Caco-2 (cell line): Measurements from ENCODE around the gene HMGA1. TPM values are rescaled to one million over a fixed set of nuclear protein-coding genes. Genes with fewer than 3 reads are reported as not detected.

Experiments used
- Bru-seq: library from RNA; stranded (reverse); fragments of 400-500 nt; gene quantifications from one replicate; lab custom pipeline; 2021; lab: Mats Ljungman, UMichigan
- BruChase-seq, 2 experiments: library from RNA; stranded (reverse); fragments of 400-500 nt; gene quantifications; one replicate each; lab custom pipeline; 2021; lab: Mats Ljungman, UMichigan
- BruUV-seq: library from RNA; stranded (reverse); fragments of 400-500 nt; replicated peaks from 2 replicates; lab custom pipeline; 2021; lab: Mats Ljungman, UMichigan
- CTCF ChIA-PET: fragments of 300-600 bp; sonication (Branson Sonifier 250); formaldehyde crosslinking; loops from one replicate; lab custom pipeline; 2022; ENCODE audit warnings: antibody characterized with exemption; lab: Charles Lee
- POLR2A ChIA-PET: fragments of 300-600 bp; sonication (Branson Sonifier 250); formaldehyde crosslinking; loops from one replicate; lab custom pipeline; 2022; ENCODE audit warnings: antibody characterized with exemption; lab: Charles Lee
- DNase-seq, 2 experiments: peaks; one replicate each; pipeline versions ENCODE4 v3.0.0 to v3.0.0-alpha.2; 2020 to 2022
- H3K27me3 ChIP-seq: replicated peaks from 2 replicates; pipeline ENCODE4 v1.6.0; 2011; ENCODE audit warnings: low read length; ENCODE audit not compliant: control insufficient read depth, insufficient read depth
- H3K36me3 ChIP-seq: 2 replicates; pipeline ENCODE4 v1.5.1; 2011; ENCODE audit warnings: low read length; ENCODE audit not compliant: control insufficient read depth, insufficient read depth
- H3K4me1 ChIP-seq: fragments of 250-450 bp; sonication (Bioruptor Pico); 2 replicates; pipeline ENCODE4 v1.5.1; 2020; ENCODE audit warnings: mild to moderate bottlenecking
- H3K4me3 ChIP-seq: 2 replicates; pipeline ENCODE4 v1.5.1; 2011; ENCODE audit warnings: low read depth, mild to moderate bottlenecking, control low read depth, low read length
- H3K9me3 ChIP-seq: fragments of 250-450 bp; sonication (Bioruptor Pico); 2 replicates; pipeline ENCODE4 v1.5.1; 2020; ENCODE audit warnings: mild to moderate bottlenecking, moderate library complexity
- H3K27ac Mint-ChIP-seq: one replicate; pipeline ENCODE4 v1.8.0; 2022; ENCODE audit warnings: mixed read lengths; ENCODE audit not compliant: unreplicated experiment
- H3K27me3 Mint-ChIP-seq: one replicate; pipeline ENCODE4 v1.8.0; 2022; ENCODE audit warnings: mixed read lengths; ENCODE audit not compliant: insufficient read depth, unreplicated experiment
- H3K36me3 Mint-ChIP-seq: one replicate; pipeline ENCODE4 v1.8.0; 2022; ENCODE audit warnings: mild to moderate bottlenecking, mixed read lengths; ENCODE audit not compliant: insufficient read depth, unreplicated experiment
- H3K4me1 Mint-ChIP-seq: one replicate; pipeline ENCODE4 v1.8.0; 2022; ENCODE audit warnings: low read depth, mixed read lengths; ENCODE audit not compliant: unreplicated experiment
- H3K4me3 Mint-ChIP-seq: one replicate; pipeline ENCODE4 v1.8.0; 2022; ENCODE audit warnings: mild to moderate bottlenecking, moderate library complexity, mixed read lengths; ENCODE audit not compliant: unreplicated experiment
- H3K9me3 Mint-ChIP-seq: one replicate; pipeline ENCODE4 v1.8.0; 2022; ENCODE audit warnings: mixed read lengths; ENCODE audit not compliant: unreplicated experiment
- intact Hi-C: fragments of 100-400 bp; cut with micrococcal nuclease; formaldehyde crosslinking; loops from one replicate; pipeline ENCODE4 v1.10.0; 2022; ENCODE audit not compliant: unreplicated experiment
- long read RNA-seq: library from polyadenylated mRNA; stranded (forward); transcript quantifications from one replicate; pipeline ENCODE4 v2.0.0, GENCODE V29; 2022
- total RNA-seq: library from RNA; stranded (reverse); gene quantifications from 2 replicates; pipeline ENCODE4 v1.2.3, GENCODE V29; 2022
- TF ChIP-seq, protein P1 (sequence below), 2 experiments: fragments of 200-600 bp in 1 of 2; IDR thresholded peaks; 1 replicate in 1 of 2; 2 replicates in 1 of 2; pipeline versions ENCODE4 v1.5.1 to v1.8.0; 2011 to 2022; ENCODE audit warnings: antibody characterized with exemption in 1 of 2, control low read depth in 1 of 2, inconsistent platforms in 1 of 2, low read depth in 1 of 2, low read length in 1 of 2, mild to moderate bottlenecking in 1 of 2, moderate library complexity in 1 of 2; ENCODE audit not compliant: insufficient read depth in 1 of 2, severe bottlenecking in 1 of 2, unreplicated experiment in 1 of 2

The HMGA1 gene, protein sequence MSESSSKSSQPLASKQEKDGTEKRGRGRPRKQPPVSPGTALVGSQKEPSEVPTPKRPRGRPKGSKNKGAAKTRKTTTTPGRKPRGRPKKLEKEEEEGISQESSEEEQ
- total RNA-seq: 301 and 322 TPM in 2 replicates
- percentile 85 among the genes with signal in this experiment for Bru-seq, nascent RNA
- BruChase-seq, experiment 1, labeled RNA remaining after a 2-hour chase: percentile 89 among the genes with signal in this experiment
- BruChase-seq, experiment 2, labeled RNA remaining after a 6-hour chase: percentile 96 among the genes with signal in this experiment
- long read RNA-seq, transcript HMGA1-204 (6 exons, 1,887 nt): minor isoform, 144 of 773 reads
- long read RNA-seq, transcript HMGA1-205 (5 exons, 2,159 nt): minor isoform, 28 of 773 reads
- long read RNA-seq, transcript HMGA1-201 (6 exons, 1,920 nt): major isoform, 327 of 773 reads
- long read RNA-seq, transcript HMGA1-202 (5 exons, 1,773 nt): minor isoform, 15 of 773 reads
- long read RNA-seq, partial matches to known transcripts: 25 of 773 reads
- long read RNA-seq, other reads (novel, unspliced or antisense): 220 of 773 reads

DNA sequence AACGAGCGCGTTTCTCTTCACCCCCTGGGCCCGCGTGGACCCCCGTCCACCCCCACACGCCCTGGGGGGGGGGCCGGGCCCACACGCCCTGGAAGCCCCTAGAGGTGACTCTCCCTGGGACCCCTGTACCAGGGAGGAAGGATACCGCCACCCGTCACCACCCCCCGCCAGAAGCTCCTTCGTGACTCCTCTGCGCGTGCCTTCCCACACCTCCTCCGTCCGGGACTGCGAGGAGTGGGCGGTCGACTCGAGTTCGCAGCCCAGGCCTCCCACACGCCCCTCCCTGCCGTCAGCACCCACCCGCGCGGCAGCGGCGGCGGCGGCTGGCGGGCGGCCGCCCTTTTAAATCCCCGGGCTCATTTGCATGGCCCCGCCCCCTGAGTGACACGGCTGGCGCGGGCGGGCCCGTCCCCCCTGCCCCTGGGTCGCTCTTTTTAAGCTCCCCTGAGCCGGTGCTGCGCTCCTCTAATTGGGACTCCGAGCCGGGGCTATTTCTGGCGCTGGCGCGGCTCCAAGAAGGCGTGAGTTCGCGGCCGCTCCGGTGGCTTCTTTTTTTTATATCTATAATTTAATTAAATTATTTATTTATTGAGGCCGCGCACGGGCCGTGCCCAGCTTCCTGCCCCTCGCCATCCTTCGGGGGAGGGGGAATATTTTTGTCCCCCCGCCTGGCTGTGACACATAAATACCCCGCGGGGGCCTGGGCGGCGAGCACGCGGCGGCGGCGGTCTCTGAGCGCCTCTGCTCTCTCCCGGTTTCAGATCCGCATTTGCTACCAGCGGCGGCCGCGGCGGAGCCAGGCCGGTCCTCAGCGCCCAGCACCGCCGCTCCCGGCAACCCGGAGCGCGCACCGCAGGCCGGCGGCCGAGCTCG lies at the start of gene HMGA1:
HMGA1 (plus strand) TSS at position 431 of the 873 bp plus-strand sequence. CDS start 3,908 bp downstream, outside the sequence.
- Histone ChIP-seq H3K27me3 (no peaks in the 10 kb centered on the region), H3K9me3 (no peaks in the 10 kb centered on the region), H3K4me3 (peak within 1 kb of the TSS; percentile 66), H3K4me1 (peaks cover 29% of the 10 kb centered on the region), H3K36me3 (no peaks in the 10 kb centered on the region)
- Mint-ChIP-seq H3K4me3 (peak within 1 kb of the TSS; percentile 71), H3K27me3 (no peaks in the 10 kb centered on the region), H3K9me3 (no peaks in the 10 kb centered on the region), H3K36me3 (peaks cover 27% of the 10 kb centered on the region), H3K27ac (peak within 1 kb of the TSS; percentile 67), H3K4me1 (no peaks in the 10 kb centered on the region)
- CTCF ChIA-PET: interaction anchor here (0.5 to 1.3 kb wide), 6 partner anchors 13 to 226 kb away, joined by 3 to 11 read pairs (median 6); partner anchors contain the start of gene SMIM29
- peak; percentile 85 to 86 for DNase-seq
- no TSS peak for BruUV-seq
- POLR2A ChIA-PET: interaction anchor here (0.5 to 1.3 kb wide), 17 partner anchors 9 to 543 kb away, joined by 3 to 23 read pairs (median 5); partner anchors contain the start of genes PACSIN1, RPS10 and SMIM29
- TF ChIP-seq, protein P1, sequence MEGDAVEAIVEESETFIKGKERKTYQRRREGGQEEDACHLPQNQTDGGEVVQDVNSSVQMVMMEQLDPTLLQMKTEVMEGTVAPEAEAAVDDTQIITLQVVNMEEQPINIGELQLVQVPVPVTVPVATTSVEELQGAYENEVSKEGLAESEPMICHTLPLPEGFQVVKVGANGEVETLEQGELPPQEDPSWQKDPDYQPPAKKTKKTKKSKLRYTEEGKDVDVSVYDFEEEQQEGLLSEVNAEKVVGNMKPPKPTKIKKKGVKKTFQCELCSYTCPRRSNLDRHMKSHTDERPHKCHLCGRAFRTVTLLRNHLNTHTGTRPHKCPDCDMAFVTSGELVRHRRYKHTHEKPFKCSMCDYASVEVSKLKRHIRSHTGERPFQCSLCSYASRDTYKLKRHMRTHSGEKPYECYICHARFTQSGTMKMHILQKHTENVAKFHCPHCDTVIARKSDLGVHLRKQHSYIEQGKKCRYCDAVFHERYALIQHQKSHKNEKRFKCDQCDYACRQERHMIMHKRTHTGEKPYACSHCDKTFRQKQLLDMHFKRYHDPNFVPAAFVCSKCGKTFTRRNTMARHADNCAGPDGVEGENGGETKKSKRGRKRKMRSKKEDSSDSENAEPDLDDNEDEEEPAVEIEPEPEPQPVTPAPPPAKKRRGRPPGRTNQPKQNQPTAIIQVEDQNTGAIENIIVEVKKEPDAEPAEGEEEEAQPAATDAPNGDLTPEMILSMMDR (IDR thresholded peaks at IDR 0.05; ENCODE audit: insufficient read depth in 1 of 2, low read depth in 1 of 2, low read length in 1 of 2, severe bottlenecking in 1 of 2, unreplicated experiment in 1 of 2): no peak
- intact Hi-C loops: no loop called here

DNA sequence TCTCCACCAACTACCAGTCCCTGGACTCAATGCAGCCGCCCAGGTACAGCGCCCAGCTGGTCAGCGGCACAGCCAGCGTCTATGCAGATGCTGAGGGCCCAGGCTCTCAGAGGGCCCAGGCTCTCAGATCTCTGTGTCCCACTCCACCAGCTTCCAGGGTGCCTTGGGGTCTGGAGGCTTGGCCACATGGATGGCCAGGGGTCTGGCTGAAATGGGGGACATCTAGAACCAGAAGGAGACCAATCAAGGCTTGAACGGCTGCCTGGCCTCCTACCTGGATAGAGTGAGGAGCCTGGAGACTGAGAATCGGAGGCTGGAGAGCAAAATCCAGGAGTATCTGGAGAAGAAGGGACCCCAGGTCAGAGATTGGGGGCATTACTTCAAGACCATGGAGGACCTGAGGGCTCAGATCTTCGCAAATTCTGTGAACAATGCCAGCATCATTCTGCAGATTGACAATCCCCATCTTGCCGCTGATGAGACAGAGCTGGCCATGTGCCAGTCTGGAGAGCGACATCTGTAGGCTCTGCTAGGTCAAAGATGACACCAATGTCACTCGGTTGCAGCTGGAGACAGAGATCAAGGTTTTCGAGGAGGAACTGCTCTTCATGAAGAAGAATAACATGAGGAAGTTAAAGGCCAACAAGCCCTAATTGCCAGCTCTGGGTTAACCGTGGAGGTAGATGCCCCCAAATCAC lies 46.7 kb upstream of the HMGA1 start:
- Mint-ChIP-seq H3K9me3 (no peaks in the 10 kb centered on the region), H3K4me1 (no peaks in the 10 kb centered on the region), H3K36me3 (no peaks in the 10 kb centered on the region), H3K4me3 (no peak overlapping the region), H3K27ac (no peak overlapping the region), H3K27me3 (peaks cover 2% of the 10 kb centered on the region)
- Histone ChIP-seq H3K9me3 (no peaks in the 10 kb centered on the region), H3K27me3 (no peaks in the 10 kb centered on the region), H3K4me1 (no peaks in the 10 kb centered on the region), H3K36me3 (no peaks in the 10 kb centered on the region), H3K4me3 (no peak overlapping the region)
- POLR2A ChIA-PET: no interaction called here
- no TSS peak for BruUV-seq
- TF ChIP-seq, protein P1 (IDR thresholded peaks at IDR 0.05; ENCODE audit: insufficient read depth in 1 of 2, low read depth in 1 of 2, low read length in 1 of 2, severe bottlenecking in 1 of 2, unreplicated experiment in 1 of 2): no peak
- DNase-seq: no peak
- intact Hi-C loops: no loop called here
- CTCF ChIA-PET: no interaction called here
